AG04449 (cell line): ENCODE measurements around the gene ZKSCAN2.
A peak's percentile ranks its signal among the peaks of the same experiment; 100 is the strongest.

Source experiments
- CTCF ChIA-PET: fragments of 350-600 bp; formaldehyde crosslinking; extraction: SDS; loops from one replicate; lab custom pipeline; 2021; ENCODE audit warnings: antibody characterized with exemption; lab: Yijun Ruan, JAX
- POLR2A ChIA-PET: fragments of 400-600, 350-600 bp; formaldehyde crosslinking; extraction: SDS; loops from one replicate; lab custom pipeline; 2020; ENCODE audit warnings: antibody characterized with exemption, inconsistent platforms; lab: Yijun Ruan, JAX
- DNase-seq: peaks from one replicate; pipeline ENCODE4 v3.0.0-alpha.2; 2010; ENCODE audit warnings: low read depth, low spot score
- H3K4me3 ChIP-seq: 2 replicates; pipeline ENCODE4 v1.5.1; 2011; ENCODE audit warnings: low read depth, mild to moderate bottlenecking, control low read depth, low read length
- CTCF ChIP-seq: IDR thresholded peaks from one replicate; pipeline ENCODE4 v1.5.1; 2011; ENCODE audit warnings: mild to moderate bottlenecking, moderate library complexity, low read length, control low read depth, inconsistent platforms; ENCODE audit not compliant: insufficient read depth; ENCODE audit errors: missing control alignments

The ZKSCAN2 gene

DNA sequence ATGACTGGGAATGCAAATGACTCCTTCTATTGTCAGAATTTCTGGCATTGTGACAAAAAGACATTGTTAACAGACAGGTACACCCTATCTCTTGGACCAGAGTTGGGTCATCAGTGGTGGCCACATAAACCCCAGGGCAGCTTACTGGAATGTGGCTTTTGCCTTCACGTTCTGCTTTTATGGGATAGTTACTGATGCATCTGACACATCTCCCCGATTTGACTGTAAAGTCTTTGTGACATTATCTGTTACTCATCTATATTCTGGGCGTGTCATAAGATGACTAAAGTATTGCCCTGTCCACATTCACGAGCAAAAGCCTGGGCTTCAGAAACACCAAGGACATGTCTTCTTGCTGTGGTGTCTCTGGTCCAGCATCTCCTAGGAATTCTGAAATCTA is 59.6 kb downstream of the ZKSCAN2 start:
- no peak for DNase-seq
- H3K4me3 ChIP-seq = no peak overlapping the region
- CTCF ChIA-PET = interaction anchor here (2.7 kb wide), 1 partner anchor 28 kb away, joined by 13 read pairs; no protein-coding TSS in a partner anchor
- no peak for TF ChIP-seq CTCF
- POLR2A ChIA-PET = no interaction called here

GRCh38 chr16:25194273-25194878 is 63.3 kb downstream of the ZKSCAN2 start:
- CTCF ChIA-PET = interaction anchor here (1.1 to 2.9 kb wide), 2 partner anchors 24 to 31 kb away, joined by 3 to 18 read pairs; no protein-coding TSS in a partner anchor
- no peak for DNase-seq
- POLR2A ChIA-PET = no interaction called here
- no peak for TF ChIP-seq CTCF
- no peak overlapping the region for H3K4me3 ChIP-seq

DNA sequence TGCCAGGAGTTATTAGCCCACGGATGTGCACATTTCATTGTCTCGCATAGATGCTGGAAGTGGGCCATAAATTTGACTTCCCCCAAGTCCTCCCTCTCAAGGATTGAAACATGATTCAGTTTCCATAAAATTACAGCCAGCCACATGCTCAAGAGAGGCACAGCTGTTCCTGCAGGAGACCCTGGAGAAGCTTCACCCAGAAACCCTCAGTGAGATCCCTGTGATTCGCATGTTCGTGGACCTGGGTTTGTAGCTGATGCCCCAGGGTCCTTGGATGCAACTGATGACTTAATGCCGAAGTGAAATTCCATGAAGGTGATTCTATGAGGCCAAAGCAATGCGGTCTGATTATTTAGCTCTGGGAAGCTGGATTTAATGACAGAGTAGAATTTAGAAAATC is 65.5 kb downstream of the ZKSCAN2 start:
- peak; percentile 10 for DNase-seq
- no peak overlapping the region for H3K4me3 ChIP-seq
- CTCF ChIA-PET = no interaction called here
- POLR2A ChIA-PET = no interaction called here
- no peak for TF ChIP-seq CTCF

- CTCF ChIA-PET = interaction anchor here (1.0 kb wide), 1 partner anchor 36 kb away, joined by 4 read pairs; no protein-coding TSS in a partner anchor
- TF ChIP-seq CTCF = no peak
- DNase-seq = no peak
- no peak overlapping the region for H3K4me3 ChIP-seq
- POLR2A ChIA-PET = no interaction called here
Observed at GRCh38 chr16:25189305-25189704, 68.3 kb downstream of the ZKSCAN2 start.

GRCh38 chr16:25187491-25187795 is 70.2 kb downstream of the ZKSCAN2 start:
- CTCF ChIA-PET = interaction anchor here (1.2 to 2.6 kb wide), 2 partner anchors 38 to 47 kb away, joined by 3 to 11 read pairs; no protein-coding TSS in a partner anchor
- H3K4me3 ChIP-seq = no peak overlapping the region
- no peak for TF ChIP-seq CTCF
- POLR2A ChIA-PET = no interaction called here
- DNase-seq = no peak
